ENCODE measurements around the gene OSBPL10. TPM values are rescaled to one million over a fixed set of nuclear protein-coding genes. Genes with fewer than 3 reads are reported as not detected.
A peak's percentile ranks its signal among the peaks of the same experiment; 100 is the strongest.
"Not testable (repeated sequence)": the region's sequence is repeated elsewhere in the genome, so short reads cannot be mapped to it uniquely, and the experiment has no call there.

The OSBPL10 gene
- total RNA-seq, 1 experiment from 2014 or later = 4.8 TPM

GRCh38 chr3:31993843-31994242, 12.8 kb upstream of the OSBPL10 start:
- no peak for DNase-seq (ENCODE audit: low read depth)

DNA sequence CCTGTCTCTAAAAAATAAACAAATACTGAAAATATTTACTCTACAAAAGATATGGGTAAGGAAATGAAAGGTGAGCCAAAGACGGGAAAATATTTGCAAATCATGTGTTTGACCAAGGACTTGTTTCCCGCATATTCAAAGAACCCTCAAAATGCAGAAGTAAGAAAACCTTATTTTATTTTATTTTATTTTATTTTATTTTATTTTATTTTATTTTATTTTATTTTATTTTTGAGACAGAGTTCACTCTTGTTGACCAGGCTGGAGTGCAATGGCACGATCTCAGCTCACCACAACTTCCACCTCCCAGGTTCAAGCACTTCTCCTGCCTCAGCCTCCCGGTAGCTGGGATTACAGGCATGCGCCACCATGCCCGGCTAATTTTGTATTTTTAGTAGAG, 11.9 kb upstream of the OSBPL10 start:
- DNase-seq (ENCODE audit: low read depth) = not testable (repeated sequence)

- DNase-seq (ENCODE audit: low read depth) = no peak
Observed at GRCh38 chr3:31988271-31988670, 7.2 kb upstream of the OSBPL10 start.

DNA sequence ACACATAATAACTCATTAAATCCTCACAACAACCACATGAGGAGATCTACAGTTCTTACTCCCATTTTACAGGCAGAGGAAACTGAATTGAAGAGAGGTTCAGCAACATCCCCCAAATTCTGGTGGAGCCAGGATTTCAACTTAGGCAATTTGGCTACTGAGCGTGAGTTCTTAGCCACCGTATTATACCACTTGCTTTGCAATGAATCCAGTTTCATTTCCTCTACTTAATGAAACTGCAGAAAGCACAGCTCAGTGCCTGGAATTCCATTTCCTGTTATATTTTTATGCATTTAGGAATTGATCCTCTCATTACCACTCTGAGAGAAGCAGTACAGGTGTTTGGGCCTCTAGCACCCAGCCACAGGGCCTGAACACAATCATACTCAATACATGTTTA, 4.8 kb upstream of the OSBPL10 start:
- DNase-seq (ENCODE audit: low read depth) = no peak

GRCh38 chr3:31984321-31984720, 3.3 kb upstream of the OSBPL10 start:
- DNase-seq (ENCODE audit: low read depth) = no peak

DNA sequence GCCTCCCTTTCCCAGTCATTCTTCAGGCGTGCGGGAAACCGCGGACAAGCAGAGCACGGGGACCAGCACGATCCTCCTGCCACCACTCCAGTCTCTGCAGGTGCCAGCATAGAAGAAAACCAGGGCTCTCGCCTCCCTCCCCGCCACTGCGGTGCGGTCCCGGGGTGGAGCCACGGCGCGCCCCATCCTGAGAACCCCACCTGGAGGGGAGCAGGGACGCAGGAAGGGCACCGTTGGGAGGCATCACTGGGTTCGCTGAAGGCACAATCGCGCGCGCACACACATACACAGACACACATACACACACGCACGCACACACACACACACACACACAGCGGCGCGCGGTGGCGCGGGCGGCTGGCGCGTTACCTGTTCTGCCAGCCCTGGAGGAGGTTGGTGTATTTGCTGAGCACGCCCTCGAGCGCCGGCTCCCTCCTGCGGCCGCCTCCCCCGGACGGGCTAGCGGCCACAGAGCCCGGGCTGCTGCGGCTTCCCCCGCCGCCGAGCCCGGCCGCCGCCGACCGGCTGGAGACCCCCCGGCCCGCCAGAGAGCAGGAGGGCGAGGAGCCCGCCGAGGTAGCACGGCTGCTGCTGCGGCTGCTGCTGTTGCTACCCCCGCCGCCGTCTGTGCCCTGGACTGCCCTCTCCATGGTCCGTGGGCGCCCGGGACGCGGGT, 394 bp downstream of the OSBPL10 start:
- peak; percentile 59 for DNase-seq (ENCODE audit: low read depth)

GRCh38 chr3:31979001-31979697, 1.9 kb downstream of the OSBPL10 start:
- no peak for DNase-seq (ENCODE audit: low read depth)

- no peak for DNase-seq (ENCODE audit: low read depth)
Observed at GRCh38 chr3:31978553-31978952, 2.5 kb downstream of the OSBPL10 start.

DNA sequence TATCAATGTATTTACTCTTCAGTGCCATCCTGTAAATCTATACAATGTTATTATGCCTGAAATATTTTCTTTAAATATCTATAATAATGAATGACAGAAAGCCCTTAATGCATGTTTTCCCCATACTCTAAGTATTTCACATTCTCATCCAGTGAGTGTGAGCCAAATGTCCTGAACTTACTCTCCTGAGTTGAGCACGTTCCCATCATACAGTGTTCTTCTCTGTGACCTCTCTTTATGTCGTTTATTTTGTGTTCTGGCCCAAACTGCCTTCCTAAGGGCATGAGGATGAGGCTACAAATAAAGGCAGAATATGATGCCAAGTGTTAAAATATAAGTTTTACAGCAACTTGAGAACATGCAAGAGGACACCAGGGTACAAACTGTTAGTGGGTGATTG, 3.3 kb downstream of the OSBPL10 start:
- no peak for DNase-seq (ENCODE audit: low read depth)

GRCh38 chr3:31976302-31976701, 4.8 kb downstream of the OSBPL10 start:
- no peak for DNase-seq (ENCODE audit: low read depth)

DNA sequence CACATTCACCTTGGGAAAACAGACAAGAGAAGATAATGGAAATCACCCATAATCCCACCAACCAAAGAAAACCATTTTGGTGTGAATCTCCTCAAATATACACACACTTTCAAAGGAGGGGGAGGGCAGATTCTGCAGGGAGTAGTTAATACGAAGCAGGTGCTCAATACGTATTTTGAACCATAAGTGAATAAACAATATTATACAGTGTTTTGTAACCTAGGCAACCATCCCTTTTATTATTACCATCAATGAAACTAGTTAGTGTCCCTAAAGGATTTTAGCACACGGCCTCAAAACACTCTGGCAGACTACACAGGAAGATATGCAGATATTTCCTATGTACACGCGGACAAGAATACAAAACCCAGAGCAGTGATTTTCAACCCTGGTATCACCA, 6.1 kb downstream of the OSBPL10 start:
- DNase-seq (ENCODE audit: low read depth) = no peak

DNA sequence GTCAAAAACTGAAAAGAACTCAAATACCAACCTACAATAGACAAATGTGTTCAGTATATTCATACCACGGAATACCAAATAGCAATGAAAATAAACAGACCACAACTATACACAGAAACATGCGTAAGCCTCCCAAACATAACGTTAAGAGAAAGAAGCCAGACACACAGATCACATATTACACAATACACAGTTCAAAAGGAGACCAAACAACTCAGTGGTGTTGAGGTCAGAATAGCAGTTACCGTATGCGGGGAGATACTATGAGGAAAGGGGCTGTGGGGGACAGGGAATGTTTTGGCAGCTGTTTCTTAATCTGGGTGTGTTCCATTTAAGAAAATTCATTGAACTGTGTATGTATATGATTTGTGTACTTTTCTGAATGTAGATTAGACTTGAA, 6.6 kb downstream of the OSBPL10 start:
- DNase-seq (ENCODE audit: low read depth) = no peak

DNA sequence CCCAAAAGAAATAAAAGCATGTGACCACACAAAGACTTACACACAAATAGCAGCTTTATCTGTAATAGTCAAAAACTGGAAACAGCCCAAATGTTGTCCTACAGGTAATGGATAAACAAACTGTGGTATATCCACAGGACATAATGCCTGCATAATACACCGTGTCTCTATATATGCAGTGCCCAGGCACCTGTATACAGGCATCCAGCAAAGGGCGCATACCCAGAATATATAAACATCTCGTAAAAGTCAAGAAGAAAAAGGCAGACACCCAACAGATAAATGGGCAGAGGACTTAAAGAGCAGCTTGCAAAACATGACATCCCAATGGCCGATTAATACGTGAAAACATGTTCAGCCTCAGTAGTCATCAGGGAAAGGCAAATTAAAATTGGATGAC, 7.2 kb downstream of the OSBPL10 start:
- no peak for DNase-seq (ENCODE audit: low read depth)

DNA sequence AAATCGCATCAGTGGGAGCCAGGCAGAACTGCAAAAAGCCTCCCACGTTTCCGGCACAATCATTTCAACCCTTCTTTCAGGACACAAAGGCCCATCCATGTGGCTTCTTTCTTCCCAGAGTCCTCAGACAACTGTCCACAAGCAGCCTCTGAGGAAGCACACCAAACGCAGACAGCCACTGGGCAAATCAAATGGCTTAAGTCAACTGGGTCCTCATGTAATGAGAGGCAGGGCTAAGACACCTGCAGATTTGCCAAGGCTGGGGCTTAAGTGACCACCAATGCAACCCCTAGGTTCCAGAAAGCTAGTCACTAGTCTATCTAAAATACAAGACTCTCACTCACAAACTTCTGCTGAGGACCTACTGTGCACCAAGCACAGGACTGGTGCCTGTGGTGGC, 8.0 kb downstream of the OSBPL10 start:
- no peak for DNase-seq (ENCODE audit: low read depth)

GRCh38 chr3:31971607-31972006, 9.5 kb downstream of the OSBPL10 start:
- DNase-seq (ENCODE audit: low read depth) = no peak

DNA sequence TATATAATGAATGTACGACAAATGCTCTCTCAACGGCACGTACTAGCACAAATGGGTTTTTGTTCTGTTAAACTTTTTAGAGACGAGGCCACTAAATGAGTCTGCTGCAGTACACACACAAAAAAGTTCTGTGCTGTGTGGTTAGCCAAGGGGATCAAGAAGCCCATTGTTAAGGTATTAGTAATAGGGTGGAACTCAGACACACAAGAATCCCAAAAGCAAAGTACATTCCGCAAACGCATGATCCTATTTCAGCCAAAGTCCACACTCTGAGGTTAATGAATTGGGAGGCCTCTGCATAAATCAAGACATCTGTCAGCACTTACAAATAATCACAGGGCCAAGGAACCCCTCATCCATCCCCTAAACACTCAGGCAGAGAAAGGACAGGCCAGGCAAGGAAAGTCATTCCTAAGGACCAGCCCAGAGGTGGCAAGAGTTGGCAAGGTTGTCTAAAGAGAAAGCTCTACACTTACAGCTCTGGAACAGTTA, 12.1 kb downstream of the OSBPL10 start:
- peak; percentile 89 for DNase-seq (ENCODE audit: low read depth)

GRCh38 chr3:31968369-31968926, 12.6 kb downstream of the OSBPL10 start:
- DNase-seq (ENCODE audit: low read depth) = peak; percentile 29

GRCh38 chr3:31967592-31967991, 13.5 kb downstream of the OSBPL10 start:
- no peak for DNase-seq (ENCODE audit: low read depth)

DNA sequence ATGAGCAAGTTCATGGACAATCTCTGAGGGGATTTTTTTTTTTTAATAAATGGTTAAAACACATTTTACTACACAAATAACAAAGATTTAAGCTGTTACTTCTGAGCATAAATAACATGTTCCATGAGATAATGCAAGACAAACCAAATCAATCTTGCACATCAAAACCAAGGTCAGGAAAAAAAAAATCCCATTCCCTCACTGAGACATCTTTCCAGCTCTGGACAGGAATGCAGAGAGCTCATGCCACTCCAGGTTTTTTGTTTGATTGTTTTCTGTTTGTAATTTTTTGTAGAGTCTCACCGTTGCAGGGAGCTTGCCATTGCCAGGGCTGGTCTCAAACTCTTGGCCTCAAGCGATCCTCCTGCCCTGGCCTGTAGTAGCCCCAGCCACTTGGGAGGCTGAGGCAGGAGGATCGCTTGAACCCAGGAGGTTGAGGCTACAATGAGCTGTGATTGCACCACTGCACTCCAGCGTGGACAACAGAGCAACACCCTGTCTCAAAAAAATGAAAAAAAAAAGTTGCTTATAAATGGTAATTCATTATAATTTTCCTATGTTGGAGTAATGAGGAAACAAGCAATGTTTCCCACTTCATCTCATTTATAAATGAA, 14.0 kb downstream of the OSBPL10 start:
- DNase-seq (ENCODE audit: low read depth) = no peak

DNA sequence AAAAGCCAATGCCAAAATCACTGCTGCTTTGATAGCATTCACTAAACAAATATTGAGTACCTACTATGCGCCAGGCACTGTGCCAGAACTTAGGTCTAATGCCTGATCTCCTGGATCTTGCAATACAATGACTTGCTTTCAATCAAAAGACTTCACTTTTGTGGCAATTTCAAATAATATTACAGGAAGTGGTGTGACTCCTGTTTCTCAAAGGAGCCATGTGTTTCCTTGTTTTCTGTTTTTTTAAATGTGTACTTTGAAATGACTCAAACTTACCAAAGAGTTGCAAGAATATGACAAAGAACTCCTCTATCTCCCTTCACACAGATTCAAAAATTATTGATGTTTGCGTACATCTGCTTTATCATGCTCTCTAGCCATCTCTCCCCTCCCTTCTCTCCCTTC, 18.3 kb downstream of the OSBPL10 start:
- no peak for DNase-seq (ENCODE audit: low read depth)

DNA sequence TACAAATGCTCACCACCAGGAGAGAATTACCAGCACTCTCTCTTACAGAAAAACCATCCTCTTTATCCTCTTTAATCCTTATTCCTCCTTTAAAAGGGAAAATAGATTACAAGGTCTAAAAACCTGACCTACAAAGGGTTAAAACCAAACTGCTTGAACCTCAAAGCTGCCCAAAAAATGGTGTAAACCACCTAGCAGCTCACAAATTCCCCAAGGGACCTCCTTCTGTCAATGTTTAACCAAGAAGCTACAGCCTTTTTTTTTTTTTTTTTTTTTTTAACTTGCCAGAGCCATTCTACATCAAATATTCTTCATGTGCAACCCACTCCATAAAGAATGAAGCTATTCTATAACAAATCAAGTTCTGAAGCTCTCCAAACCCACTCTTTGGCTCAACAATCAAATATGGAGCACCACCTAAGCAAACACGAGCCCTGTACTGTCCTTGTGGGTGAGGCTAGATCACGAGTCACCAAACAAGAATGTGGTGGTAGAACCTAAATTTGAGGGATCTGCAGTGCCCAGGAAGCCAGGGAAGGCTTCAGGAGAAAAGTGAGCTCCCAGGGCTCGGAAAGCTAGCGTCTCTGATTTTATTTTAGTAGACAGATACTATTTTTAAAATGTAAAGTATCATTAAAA, 20.1 kb downstream of the OSBPL10 start:
- peak; percentile 66 for DNase-seq (ENCODE audit: low read depth)
